ENCODE data around the gene CUX1.

CUX1 gene

GRCh38 chr7:101996876-101997275, 179.4 kb downstream of the CUX1 start:
- TF ChIP-seq CSDC2 (CRISPR knock-in tag; IDR thresholded peaks at IDR 0.05) (no peak), ZC3H10 (CRISPR knock-in tag; IDR thresholded peaks at IDR 0.05) (no peak), ARNTL (CRISPR knock-in tag; IDR thresholded peaks at IDR 0.05; ENCODE audit: borderline replicate concordance, low read depth) (no peak), GLIS3 (CRISPR knock-in tag; IDR thresholded peaks at IDR 0.05) (no peak), OSR1 (CRISPR knock-in tag; IDR thresholded peaks at IDR 0.05) (no peak), ZNF565 (CRISPR knock-in tag; conservative IDR thresholded peaks at IDR 0.05; ENCODE audit: low read depth) (no peak), CREB5 (CRISPR knock-in tag; IDR thresholded peaks at IDR 0.05; ENCODE audit: low read depth) (no peak), RARB (CRISPR knock-in tag; IDR thresholded peaks at IDR 0.05) (no peak), ZNF70 (CRISPR knock-in tag; IDR thresholded peaks at IDR 0.05) (no peak), ZNF8 (CRISPR knock-in tag; IDR thresholded peaks at IDR 0.05) (no peak), ISL1 (CRISPR knock-in tag; IDR thresholded peaks at IDR 0.05) (no peak), ZFP3 (CRISPR knock-in tag; IDR thresholded peaks at IDR 0.05) (no peak), BACH2 (CRISPR knock-in tag; IDR thresholded peaks at IDR 0.05; ENCODE audit: borderline replicate concordance) (no peak)
- TF ChIP-seq, protein P1, sequence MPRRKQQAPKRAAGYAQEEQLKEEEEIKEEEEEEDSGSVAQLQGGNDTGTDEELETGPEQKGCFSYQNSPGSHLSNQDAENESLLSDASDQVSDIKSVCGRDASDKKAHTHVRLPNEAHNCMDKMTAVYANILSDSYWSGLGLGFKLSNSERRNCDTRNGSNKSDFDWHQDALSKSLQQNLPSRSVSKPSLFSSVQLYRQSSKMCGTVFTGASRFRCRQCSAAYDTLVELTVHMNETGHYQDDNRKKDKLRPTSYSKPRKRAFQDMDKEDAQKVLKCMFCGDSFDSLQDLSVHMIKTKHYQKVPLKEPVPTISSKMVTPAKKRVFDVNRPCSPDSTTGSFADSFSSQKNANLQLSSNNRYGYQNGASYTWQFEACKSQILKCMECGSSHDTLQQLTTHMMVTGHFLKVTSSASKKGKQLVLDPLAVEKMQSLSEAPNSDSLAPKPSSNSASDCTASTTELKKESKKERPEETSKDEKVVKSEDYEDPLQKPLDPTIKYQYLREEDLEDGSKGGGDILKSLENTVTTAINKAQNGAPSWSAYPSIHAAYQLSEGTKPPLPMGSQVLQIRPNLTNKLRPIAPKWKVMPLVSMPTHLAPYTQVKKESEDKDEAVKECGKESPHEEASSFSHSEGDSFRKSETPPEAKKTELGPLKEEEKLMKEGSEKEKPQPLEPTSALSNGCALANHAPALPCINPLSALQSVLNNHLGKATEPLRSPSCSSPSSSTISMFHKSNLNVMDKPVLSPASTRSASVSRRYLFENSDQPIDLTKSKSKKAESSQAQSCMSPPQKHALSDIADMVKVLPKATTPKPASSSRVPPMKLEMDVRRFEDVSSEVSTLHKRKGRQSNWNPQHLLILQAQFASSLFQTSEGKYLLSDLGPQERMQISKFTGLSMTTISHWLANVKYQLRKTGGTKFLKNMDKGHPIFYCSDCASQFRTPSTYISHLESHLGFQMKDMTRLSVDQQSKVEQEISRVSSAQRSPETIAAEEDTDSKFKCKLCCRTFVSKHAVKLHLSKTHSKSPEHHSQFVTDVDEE (CRISPR knock-in tag; IDR thresholded peaks at IDR 0.05) = no peak
- TF ChIP-seq, protein P2, sequence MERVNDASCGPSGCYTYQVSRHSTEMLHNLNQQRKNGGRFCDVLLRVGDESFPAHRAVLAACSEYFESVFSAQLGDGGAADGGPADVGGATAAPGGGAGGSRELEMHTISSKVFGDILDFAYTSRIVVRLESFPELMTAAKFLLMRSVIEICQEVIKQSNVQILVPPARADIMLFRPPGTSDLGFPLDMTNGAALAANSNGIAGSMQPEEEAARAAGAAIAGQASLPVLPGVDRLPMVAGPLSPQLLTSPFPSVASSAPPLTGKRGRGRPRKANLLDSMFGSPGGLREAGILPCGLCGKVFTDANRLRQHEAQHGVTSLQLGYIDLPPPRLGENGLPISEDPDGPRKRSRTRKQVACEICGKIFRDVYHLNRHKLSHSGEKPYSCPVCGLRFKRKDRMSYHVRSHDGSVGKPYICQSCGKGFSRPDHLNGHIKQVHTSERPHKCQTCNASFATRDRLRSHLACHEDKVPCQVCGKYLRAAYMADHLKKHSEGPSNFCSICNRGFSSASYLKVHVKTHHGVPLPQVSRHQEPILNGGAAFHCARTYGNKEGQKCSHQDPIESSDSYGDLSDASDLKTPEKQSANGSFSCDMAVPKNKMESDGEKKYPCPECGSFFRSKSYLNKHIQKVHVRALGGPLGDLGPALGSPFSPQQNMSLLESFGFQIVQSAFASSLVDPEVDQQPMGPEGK (CRISPR knock-in tag; IDR thresholded peaks at IDR 0.05; ENCODE audit: borderline replicate concordance) = no peak
- TF ChIP-seq, protein P3, sequence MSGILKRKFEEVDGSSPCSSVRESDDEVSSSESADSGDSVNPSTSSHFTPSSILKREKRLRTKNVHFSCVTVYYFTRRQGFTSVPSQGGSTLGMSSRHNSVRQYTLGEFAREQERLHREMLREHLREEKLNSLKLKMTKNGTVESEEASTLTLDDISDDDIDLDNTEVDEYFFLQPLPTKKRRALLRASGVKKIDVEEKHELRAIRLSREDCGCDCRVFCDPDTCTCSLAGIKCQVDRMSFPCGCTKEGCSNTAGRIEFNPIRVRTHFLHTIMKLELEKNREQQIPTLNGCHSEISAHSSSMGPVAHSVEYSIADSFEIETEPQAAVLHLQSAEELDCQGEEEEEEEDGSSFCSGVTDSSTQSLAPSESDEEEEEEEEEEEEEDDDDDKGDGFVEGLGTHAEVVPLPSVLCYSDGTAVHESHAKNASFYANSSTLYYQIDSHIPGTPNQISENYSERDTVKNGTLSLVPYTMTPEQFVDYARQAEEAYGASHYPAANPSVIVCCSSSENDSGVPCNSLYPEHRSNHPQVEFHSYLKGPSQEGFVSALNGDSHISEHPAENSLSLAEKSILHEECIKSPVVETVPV (CRISPR knock-in tag; IDR thresholded peaks at IDR 0.05) = no peak
- no peak for ATAC-seq

GRCh38 chr7:101998029-101998905, 180.8 kb downstream of the CUX1 start:
- ATAC-seq = peak; percentile 41
- TF ChIP-seq RARB (CRISPR knock-in tag; IDR thresholded peaks at IDR 0.05) (no peak), ZFP30 (CRISPR knock-in tag; IDR thresholded peaks at IDR 0.05) (no peak), ZNF565 (CRISPR knock-in tag; conservative IDR thresholded peaks at IDR 0.05; ENCODE audit: low read depth) (no peak), TCF4 (CRISPR knock-in tag; IDR thresholded peaks at IDR 0.05; ENCODE audit: borderline replicate concordance) (no peak), ZFP3 (CRISPR knock-in tag; IDR thresholded peaks at IDR 0.05) (no peak), ESRRG (CRISPR knock-in tag; IDR thresholded peaks at IDR 0.05) (no peak), CREB5 (CRISPR knock-in tag; IDR thresholded peaks at IDR 0.05; ENCODE audit: low read depth) (no peak), PPARA (CRISPR knock-in tag; IDR thresholded peaks at IDR 0.05; ENCODE audit: borderline replicate concordance) (no peak), ZNF70 (CRISPR knock-in tag; IDR thresholded peaks at IDR 0.05) (no peak), ZC3H10 (CRISPR knock-in tag; IDR thresholded peaks at IDR 0.05) (no peak), CSDC2 (CRISPR knock-in tag; IDR thresholded peaks at IDR 0.05) (no peak)
- TF ChIP-seq, protein P2 (CRISPR knock-in tag; IDR thresholded peaks at IDR 0.05; ENCODE audit: borderline replicate concordance) = no peak
- TF ChIP-seq, protein P3 (CRISPR knock-in tag; IDR thresholded peaks at IDR 0.05) = no peak

All from SK-N-SH treated with all-trans-retinoic acid at 6 μM for 48 hours (cell line).